Natural killer cell (primary cell): Measurements from ENCODE around the gene OR52E2. TPM values are rescaled to one million over a fixed set of nuclear protein-coding genes. Genes with fewer than 3 reads are reported as not detected.

Experiments used
- ATAC-seq, 3 donors: fragments of 150-1000 bp in 2 of 3; fragments of 200-7000 bp in 1 of 3; cut with Tn5 transposase; 1 replicate in 1 of 3; 2 replicates in 2 of 3; pipeline ENCODE4 v1.10.0; 2021; ENCODE audit warnings: mild to moderate bottlenecking in 2 of 3, moderate library complexity in 2 of 3
- DNase-seq, 2 donors: peaks; one replicate each; pipeline versions ENCODE4 v3.0.0 to v3.0.0-alpha.2; 2013 to 2021; ENCODE audit warnings: mixed read lengths in 1 of 2
- H3K27ac ChIP-seq: one replicate; pipeline ENCODE4 v1.5.1; 2013; ENCODE audit warnings: mild to moderate bottlenecking, low read length
- H3K27me3 ChIP-seq: one replicate; pipeline ENCODE4 v1.6.1; 2013; ENCODE audit warnings: low read length; ENCODE audit not compliant: control insufficient read depth, insufficient read depth
- H3K36me3 ChIP-seq: one replicate; pipeline ENCODE4 v1.6.1; 2013; ENCODE audit warnings: low read length; ENCODE audit not compliant: control insufficient read depth, insufficient read depth
- H3K4me1 ChIP-seq: one replicate; pipeline ENCODE4 v1.6.1; 2013; ENCODE audit warnings: low read length; ENCODE audit not compliant: control insufficient read depth, insufficient read depth
- H3K4me3 ChIP-seq: one replicate; pipeline ENCODE4 v1.5.1; 2013; ENCODE audit warnings: low read length
- H3K9me3 ChIP-seq: one replicate; pipeline ENCODE4 v1.6.1; 2013; ENCODE audit warnings: low read length; ENCODE audit not compliant: control insufficient read depth, insufficient read depth
- H3K27ac Mint-ChIP-seq, 2 donors: one replicate each; pipeline ENCODE4 v1.8.0; 2022; ENCODE audit warnings: mild to moderate bottlenecking in 2 of 2, mixed read lengths in 2 of 2, moderate library complexity in 1 of 2
- H3K27me3 Mint-ChIP-seq, 2 donors: one replicate each; pipeline ENCODE4 v1.8.0; 2022; ENCODE audit warnings: low read depth in 2 of 2, mixed read lengths in 2 of 2
- H3K36me3 Mint-ChIP-seq: one replicate; pipeline ENCODE4 v1.8.0; 2022; ENCODE audit warnings: mixed read lengths
- H3K4me1 Mint-ChIP-seq, 2 donors: one replicate each; pipeline ENCODE4 v1.8.0; 2022; ENCODE audit warnings: mixed read lengths in 2 of 2
- H3K4me3 Mint-ChIP-seq: one replicate; pipeline ENCODE4 v1.8.0; 2022; ENCODE audit warnings: mild to moderate bottlenecking, moderate library complexity, mixed read lengths
- H3K9me3 Mint-ChIP-seq, 2 donors: one replicate each; pipeline ENCODE4 v1.8.0; 2022; ENCODE audit warnings: mixed read lengths in 2 of 2
- CTCF ChIP-seq: fragments of 200-600 bp; IDR thresholded peaks from one replicate; pipeline ENCODE4 v1.8.0; 2022; ENCODE audit warnings: antibody characterized with exemption
- WGBS: methylation state at CpG from one replicate; pipeline ENCODE4 v1.1.7; 2013; ENCODE audit warnings: missing lambda C conversion rate; ENCODE audit not compliant: insufficient coverage; 5-methylcytosine and 5-hydroxymethylcytosine counted together
- intact Hi-C: fragments of 100-400 bp; cut with micrococcal nuclease; formaldehyde crosslinking; loops from one replicate; pipeline ENCODE4 v1.14.2; 2022
- total RNA-seq, 4 donors: library from RNA; stranded (reverse); fragments of 120-200 nt in 1 of 4; gene quantifications; one replicate each; pipeline versions ENCODE4 v1.2.3 to v1.2.4, GENCODE V29; 2013 to 2022

Gene OR52E2
- total RNA-seq, 3 donors from 2014 or later (not counting 1 experiment from before 2014, with no cell fraction given): not detected

- H3K27ac ChIP-seq: no peak overlapping the region
- no peaks in the 10 kb centered on the region for H3K4me1 ChIP-seq
- intact Hi-C loops: no loop called here
- ATAC-seq: no peak
- Mint-ChIP-seq H3K27ac (no peak overlapping the region), H3K4me1 (no peaks in the 10 kb centered on the region), H3K36me3 (no peaks in the 10 kb centered on the region), H3K27me3 (peaks cover 0 to 10% of the 10 kb centered on the region in 2 donors), H3K4me3 (no peak overlapping the region), H3K9me3 (peaks cover 0 to 4% of the 10 kb centered on the region in 2 donors)
- H3K36me3 ChIP-seq: no peaks in the 10 kb centered on the region
- no peaks in the 10 kb centered on the region for H3K27me3 ChIP-seq
- no peak overlapping the region for H3K4me3 ChIP-seq
- H3K9me3 ChIP-seq: no peaks in the 10 kb centered on the region
- DNase-seq: no peak
- no peak for TF ChIP-seq CTCF
These were observed 24.2 kb upstream of the OR52E2 start for GRCh38 chr11:5083602-5084001.

- no peak overlapping the region for H3K27ac ChIP-seq
- Mint-ChIP-seq H3K36me3 (no peaks in the 10 kb centered on the region), H3K9me3 (peaks cover 3 to 7% of the 10 kb centered on the region in 2 donors), H3K4me3 (no peak overlapping the region), H3K27me3 (peaks cover 0 to 6% of the 10 kb centered on the region in 2 donors), H3K27ac (no peak overlapping the region), H3K4me1 (no peaks in the 10 kb centered on the region)
- intact Hi-C loops: no loop called here
- DNase-seq (no peak), ATAC-seq (no peak)
- no peak overlapping the region for H3K4me3 ChIP-seq
- no peaks in the 10 kb centered on the region for H3K4me1 ChIP-seq
- no peaks in the 10 kb centered on the region for H3K27me3 ChIP-seq
- peaks cover 1% of the 10 kb centered on the region for H3K9me3 ChIP-seq
- H3K36me3 ChIP-seq: no peaks in the 10 kb centered on the region
- 83% methylated on average over 1 of the region's 2 CpGs for WGBS
- TF ChIP-seq CTCF: no peak
These were observed 22.0 kb upstream of the OR52E2 start for GRCh38 chr11:5081405-5081804.

GRCh38 chr11:5071799-5072198 lies 12.4 kb upstream of the OR52E2 start:
- H3K27me3 Mint-ChIP-seq: no peaks in the 10 kb centered on the region
- Histone ChIP-seq H3K4me1 (no peaks in the 10 kb centered on the region), H3K4me3 (no peak overlapping the region), H3K27me3 (no peaks in the 10 kb centered on the region), H3K36me3 (no peaks in the 10 kb centered on the region), H3K27ac (no peak overlapping the region), H3K9me3 (peaks cover 3% of the 10 kb centered on the region)
- intact Hi-C loops: no loop called here
- peaks cover 5 to 10% of the 10 kb centered on the region in 2 donors for H3K9me3 Mint-ChIP-seq
- H3K4me3 Mint-ChIP-seq: no peak overlapping the region
- no peak overlapping the region for H3K27ac Mint-ChIP-seq
- TF ChIP-seq CTCF: no peak
- H3K4me1 Mint-ChIP-seq: no peaks in the 10 kb centered on the region
- no peak for DNase-seq
- WGBS: 81% methylated on average over 2 of the region's 3 CpGs
- no peak for ATAC-seq
- no peaks in the 10 kb centered on the region for H3K36me3 Mint-ChIP-seq

GRCh38 chr11:5069272-5069671 lies 9.8 kb upstream of the OR52E2 start, which contains the start of gene OR52E1:
TSS of gene OR52E1 (plus strand) at chr11:5069572.
- TF ChIP-seq CTCF: no peak
- H3K27me3 Mint-ChIP-seq: no peaks in the 10 kb centered on the region
- no peaks in the 10 kb centered on the region for H3K36me3 Mint-ChIP-seq
- no peak for DNase-seq
- no peaks in the 10 kb centered on the region for H3K9me3 ChIP-seq
- H3K9me3 Mint-ChIP-seq: peaks cover 0 to 3% of the 10 kb centered on the region in 2 donors
- H3K27ac ChIP-seq: no peak within 1 kb of the TSS
- H3K27ac Mint-ChIP-seq: no peak within 1 kb of the TSS
- no peaks in the 10 kb centered on the region for H3K36me3 ChIP-seq
- no peaks in the 10 kb centered on the region for H3K4me1 ChIP-seq
- ATAC-seq: no peak
- H3K4me1 Mint-ChIP-seq: no peaks in the 10 kb centered on the region
- no peak within 1 kb of the TSS for H3K4me3 Mint-ChIP-seq
- intact Hi-C loops: no loop called here
- 92% methylated on average over 2 of the region's 3 CpGs for WGBS
- no peak within 1 kb of the TSS for H3K4me3 ChIP-seq
- no peaks in the 10 kb centered on the region for H3K27me3 ChIP-seq
